Spleen (tissue), 7 donors: ENCODE measurements around the gene MEGF6.

Source experiments
- POLR2AphosphoS5 ChIP-seq, 3 donors: sonication (generic); formaldehyde crosslinking; IDR thresholded peaks; one replicate each; pipeline ENCODE4 v1.5.1; 2017; ENCODE audit warnings: antibody characterized with exemption in 3 of 3
- TF ChIP-seq, protein P1 (sequence below), 11 experiments: fragments of 200-600 bp in 7 of 11; fragments of 450-650 bp in 4 of 11; sonication (generic) in 4 of 11; IDR thresholded peaks in 8 of 11; conservative IDR thresholded peaks in 3 of 11; 1 replicate in 7 of 11; 2 replicates in 4 of 11; pipeline versions ENCODE4 v1.4.0 to v1.8.0; 2016 to 2021; ENCODE audit warnings: antibody characterized with exemption in 11 of 11, inconsistent platforms in 4 of 11, mild to moderate bottlenecking in 1 of 11
- donor health status: DM: no; HTN: no; CAD: no; lungs with moderate emphysema.
- donor health status: DM: no; HTN: no; CAD: no.
- donor health status: DM: no; HTN: no; CAD: no.

DNA sequence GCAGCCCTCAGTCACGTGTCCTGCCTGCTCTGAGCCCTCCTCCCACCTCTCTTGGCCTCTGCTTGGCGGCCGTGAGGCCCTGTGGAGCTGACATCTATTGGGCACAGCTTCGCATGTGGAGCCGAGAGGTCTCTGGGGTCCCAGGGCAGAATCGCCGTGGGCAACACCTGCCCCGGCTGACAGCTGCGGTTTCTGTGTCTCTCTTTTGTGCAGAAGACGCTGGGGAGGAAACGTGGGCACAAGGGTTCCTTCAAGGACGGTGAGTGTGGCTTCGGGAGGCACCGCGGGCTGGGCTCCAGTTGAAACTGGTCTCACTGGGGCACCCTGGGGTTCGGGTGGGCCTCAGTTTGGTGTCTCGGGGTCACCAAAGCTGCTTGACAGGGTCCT is 145.4 kb downstream of the MEGF6 start:
- TF ChIP-seq, protein P1, sequence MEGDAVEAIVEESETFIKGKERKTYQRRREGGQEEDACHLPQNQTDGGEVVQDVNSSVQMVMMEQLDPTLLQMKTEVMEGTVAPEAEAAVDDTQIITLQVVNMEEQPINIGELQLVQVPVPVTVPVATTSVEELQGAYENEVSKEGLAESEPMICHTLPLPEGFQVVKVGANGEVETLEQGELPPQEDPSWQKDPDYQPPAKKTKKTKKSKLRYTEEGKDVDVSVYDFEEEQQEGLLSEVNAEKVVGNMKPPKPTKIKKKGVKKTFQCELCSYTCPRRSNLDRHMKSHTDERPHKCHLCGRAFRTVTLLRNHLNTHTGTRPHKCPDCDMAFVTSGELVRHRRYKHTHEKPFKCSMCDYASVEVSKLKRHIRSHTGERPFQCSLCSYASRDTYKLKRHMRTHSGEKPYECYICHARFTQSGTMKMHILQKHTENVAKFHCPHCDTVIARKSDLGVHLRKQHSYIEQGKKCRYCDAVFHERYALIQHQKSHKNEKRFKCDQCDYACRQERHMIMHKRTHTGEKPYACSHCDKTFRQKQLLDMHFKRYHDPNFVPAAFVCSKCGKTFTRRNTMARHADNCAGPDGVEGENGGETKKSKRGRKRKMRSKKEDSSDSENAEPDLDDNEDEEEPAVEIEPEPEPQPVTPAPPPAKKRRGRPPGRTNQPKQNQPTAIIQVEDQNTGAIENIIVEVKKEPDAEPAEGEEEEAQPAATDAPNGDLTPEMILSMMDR (IDR thresholded peaks at IDR 0.05 in 8 of 11, conservative IDR thresholded peaks at IDR 0.05 in 3 of 11) = no peak
- no peak for TF ChIP-seq POLR2AphosphoS5 (IDR thresholded peaks at IDR 0.05)
